Measurements from ENCODE around the gene PIRT. TPM values are rescaled to one million over a fixed set of nuclear protein-coding genes. Genes with fewer than 3 reads are reported as not detected.

The PIRT gene
- total RNA-seq, 1 experiment from 2014 or later: not detected

DNA sequence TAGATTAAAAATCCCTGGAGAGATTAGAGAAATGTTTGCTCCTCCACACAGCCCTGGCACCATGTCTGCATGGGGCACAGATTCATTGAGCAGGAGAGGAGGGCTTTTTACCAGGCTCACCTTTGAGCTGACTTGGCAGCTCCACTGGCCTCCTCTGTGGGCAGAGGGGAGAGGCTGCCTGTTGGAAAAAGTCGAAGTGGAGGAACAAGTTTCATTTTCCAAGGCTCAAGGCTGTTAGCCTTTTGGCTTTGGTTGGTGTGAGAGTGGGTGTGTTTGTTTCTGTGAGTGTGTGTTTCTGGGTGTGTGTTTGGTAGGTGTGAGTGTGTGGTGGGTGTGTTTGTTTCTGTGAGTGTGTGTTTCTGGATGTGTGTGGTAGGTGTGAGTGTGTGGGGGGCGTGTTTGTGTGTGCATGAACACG is 39.5 kb downstream of the PIRT start:
- H3K4me3 ChIP-seq (replicated peaks in 1 of 2; ENCODE audit: low read depth in 1 of 2, low read length in 2 of 2): no peak overlapping the region
- no peak overlapping the region for H3K27ac ChIP-seq (ENCODE audit: low read depth, low read length)
- H2AFZ ChIP-seq (ENCODE audit: low read depth, low read length, poor library complexity, severe bottlenecking): no peak overlapping the region
- no peaks in the 10 kb centered on the region for H3K9me3 ChIP-seq (ENCODE audit: control insufficient read depth in 1 of 2, insufficient read depth in 1 of 2, low read depth in 1 of 2, low read length in 2 of 2)
- H4K20me1 ChIP-seq (ENCODE audit: insufficient read depth): no peaks in the 10 kb centered on the region
- ChIA-PET CTCF (no interaction called here), RAD21 (ENCODE audit: low non-redundant PET in 1 of 2, low total read pairs in 2 of 2, uncharacterized antibody in 2 of 2, unreplicated experiment in 2 of 2) (no interaction called here), POLR2A (no interaction called here)
- TF ChIP-seq ELF1 (IDR thresholded peaks at IDR 0.05; ENCODE audit: borderline replicate concordance, low read depth) (no peak), CBX3 (IDR thresholded peaks at IDR 0.05; ENCODE audit: low read depth) (no peak), JUND (IDR thresholded peaks at IDR 0.05) (no peak), FOSL1 (IDR thresholded peaks at IDR 0.05; ENCODE audit: low read depth) (no peak), ZNF274 (IDR thresholded peaks at IDR 0.05; ENCODE audit: low read depth, low read length) (no peak), CEBPB (IDR thresholded peaks at IDR 0.05; ENCODE audit: low read depth) (no peak), YY1 (IDR thresholded peaks at IDR 0.05; ENCODE audit: extremely low read depth, insufficient replicate concordance, low read depth, low read length) (no peak), SIN3A (IDR thresholded peaks at IDR 0.05; ENCODE audit: low read depth) (no peak), EZH2phosphoT487 (IDR thresholded peaks at IDR 0.05; ENCODE audit: borderline replicate concordance) (no peak), SRF (IDR thresholded peaks at IDR 0.05; ENCODE audit: low read depth) (no peak), EZH2 (IDR thresholded peaks at IDR 0.05) (no peak), EGR1 (IDR thresholded peaks at IDR 0.05; ENCODE audit: low read depth) (no peak), SP1 (IDR thresholded peaks at IDR 0.05; ENCODE audit: low read depth) (no peak), POLR2A (IDR thresholded peaks at IDR 0.05; ENCODE audit: borderline replicate concordance, extremely low read depth, insufficient read depth, insufficient read length) (no peak), RAD21 (IDR thresholded peaks at IDR 0.05; ENCODE audit: low read depth) (no peak)
- TF ChIP-seq, protein P1, sequence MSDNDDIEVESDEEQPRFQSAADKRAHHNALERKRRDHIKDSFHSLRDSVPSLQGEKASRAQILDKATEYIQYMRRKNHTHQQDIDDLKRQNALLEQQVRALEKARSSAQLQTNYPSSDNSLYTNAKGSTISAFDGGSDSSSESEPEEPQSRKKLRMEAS (IDR thresholded peaks at IDR 0.05): no peak
- TF ChIP-seq, protein P2, sequence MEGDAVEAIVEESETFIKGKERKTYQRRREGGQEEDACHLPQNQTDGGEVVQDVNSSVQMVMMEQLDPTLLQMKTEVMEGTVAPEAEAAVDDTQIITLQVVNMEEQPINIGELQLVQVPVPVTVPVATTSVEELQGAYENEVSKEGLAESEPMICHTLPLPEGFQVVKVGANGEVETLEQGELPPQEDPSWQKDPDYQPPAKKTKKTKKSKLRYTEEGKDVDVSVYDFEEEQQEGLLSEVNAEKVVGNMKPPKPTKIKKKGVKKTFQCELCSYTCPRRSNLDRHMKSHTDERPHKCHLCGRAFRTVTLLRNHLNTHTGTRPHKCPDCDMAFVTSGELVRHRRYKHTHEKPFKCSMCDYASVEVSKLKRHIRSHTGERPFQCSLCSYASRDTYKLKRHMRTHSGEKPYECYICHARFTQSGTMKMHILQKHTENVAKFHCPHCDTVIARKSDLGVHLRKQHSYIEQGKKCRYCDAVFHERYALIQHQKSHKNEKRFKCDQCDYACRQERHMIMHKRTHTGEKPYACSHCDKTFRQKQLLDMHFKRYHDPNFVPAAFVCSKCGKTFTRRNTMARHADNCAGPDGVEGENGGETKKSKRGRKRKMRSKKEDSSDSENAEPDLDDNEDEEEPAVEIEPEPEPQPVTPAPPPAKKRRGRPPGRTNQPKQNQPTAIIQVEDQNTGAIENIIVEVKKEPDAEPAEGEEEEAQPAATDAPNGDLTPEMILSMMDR (IDR thresholded peaks at IDR 0.05 in 2 of 3, conservative IDR thresholded peaks at IDR 0.05 in 1 of 3; ENCODE audit: borderline replicate concordance in 1 of 3, insufficient read depth in 1 of 3, low read depth in 2 of 3, low read length in 2 of 3): no peak
- no peaks in the 10 kb centered on the region for H3K4me1 ChIP-seq (ENCODE audit: control insufficient read depth in 1 of 2, insufficient read depth in 2 of 2, low read length in 2 of 2)
- BruUV-seq (replicated peaks): no TSS peak
- ATAC-seq: no peak
- no peaks in the 10 kb centered on the region for H3K9me2 ChIP-seq (ENCODE audit: insufficient read depth)
- H3K9ac ChIP-seq (ENCODE audit: low read length): no peak overlapping the region
- intact Hi-C loops (cut with micrococcal nuclease): no loop called here
- no peak overlapping the region for H3K4me2 ChIP-seq (ENCODE audit: low read length)
- H3K27me3 ChIP-seq (ENCODE audit: insufficient read depth, low read length): peaks cover 10% of the 10 kb centered on the region; the same call in 1 of the 2 replicates
- no peak for DNase-seq (ENCODE audit: low read depth, low spot score)
- no peaks in the 10 kb centered on the region for H3K36me3 ChIP-seq (ENCODE audit: control insufficient read depth in 1 of 2, insufficient read depth in 2 of 2, low read length in 2 of 2)
- H3K79me2 ChIP-seq (ENCODE audit: insufficient read depth, low read length): no peaks in the 10 kb centered on the region

Measured in HCT116 (cell line).